C4-2B (cell line): ENCODE results near the gene TOM1L2.
A peak's percentile ranks its signal among the peaks of the same experiment; 100 is the strongest.

ENCODE experiments used
- H3K27ac ChIP-seq: fragments of 450-650 bp; 2 replicates; pipeline ENCODE4 v1.5.1; 2017
- CTCF ChIP-seq: fragments of 450-650 bp; conservative IDR thresholded peaks from 2 replicates; pipeline ENCODE4 v1.5.1; 2017; ENCODE audit warnings: mild to moderate bottlenecking
- ZFX ChIP-seq: fragments of 450-650 bp; IDR thresholded peaks from 2 replicates; pipeline ENCODE4 v1.6.1; 2017

TOM1L2 gene

GRCh38 chr17:17820046-17820445, 152.2 kb downstream of the TOM1L2 start:
- peak overlapping the region; percentile 96 for H3K27ac ChIP-seq
- no peak for TF ChIP-seq ZFX
- no peak for TF ChIP-seq CTCF

DNA sequence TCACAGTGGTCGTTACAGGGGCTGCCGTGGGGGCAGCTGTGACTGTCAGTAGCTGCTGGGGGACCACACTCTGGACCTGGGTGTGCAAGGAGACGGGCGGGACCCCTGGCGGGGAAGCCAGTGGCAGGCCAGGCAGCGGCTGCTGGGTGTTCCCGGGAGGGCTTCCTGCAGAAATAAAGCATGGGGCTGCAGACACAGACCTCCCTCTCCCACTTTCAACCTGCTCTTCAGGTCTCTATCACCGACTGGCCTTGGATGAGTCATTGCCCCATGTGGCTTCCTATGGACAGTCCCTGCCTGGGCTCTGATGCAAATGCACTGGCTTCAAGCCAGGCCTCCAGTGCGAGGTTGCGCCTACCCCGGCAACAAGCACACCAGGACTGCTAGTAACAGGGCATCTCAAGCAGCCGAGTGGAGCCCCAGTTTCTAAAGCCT, 152.6 kb downstream of the TOM1L2 start:
- H3K27ac ChIP-seq: peak overlapping the region; percentile 96
- TF ChIP-seq ZFX: no peak
- no peak for TF ChIP-seq CTCF

DNA sequence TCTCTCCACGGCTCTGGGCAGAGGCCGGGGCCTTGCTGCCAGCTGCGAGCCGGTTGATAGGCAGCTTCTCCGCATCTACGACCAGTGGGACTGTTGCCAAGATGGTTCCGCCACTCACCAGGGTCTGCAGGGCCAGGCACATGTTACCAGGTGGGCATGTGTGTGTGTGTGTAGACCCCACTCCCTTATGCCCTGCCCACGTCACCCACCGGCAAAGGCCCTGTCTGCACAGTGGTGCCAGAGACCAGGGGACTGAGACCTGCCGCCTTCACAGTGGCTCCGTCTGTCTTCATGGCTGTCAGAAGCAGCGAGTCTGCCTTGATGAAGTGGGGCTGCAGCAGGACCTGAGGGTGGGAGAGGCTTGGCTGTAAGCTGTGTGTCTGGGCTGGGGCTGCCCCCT, 153.1 kb downstream of the TOM1L2 start:
- TF ChIP-seq ZFX (no peak), CTCF (no peak)
- H3K27ac ChIP-seq: peak overlapping the region; percentile 96

DNA sequence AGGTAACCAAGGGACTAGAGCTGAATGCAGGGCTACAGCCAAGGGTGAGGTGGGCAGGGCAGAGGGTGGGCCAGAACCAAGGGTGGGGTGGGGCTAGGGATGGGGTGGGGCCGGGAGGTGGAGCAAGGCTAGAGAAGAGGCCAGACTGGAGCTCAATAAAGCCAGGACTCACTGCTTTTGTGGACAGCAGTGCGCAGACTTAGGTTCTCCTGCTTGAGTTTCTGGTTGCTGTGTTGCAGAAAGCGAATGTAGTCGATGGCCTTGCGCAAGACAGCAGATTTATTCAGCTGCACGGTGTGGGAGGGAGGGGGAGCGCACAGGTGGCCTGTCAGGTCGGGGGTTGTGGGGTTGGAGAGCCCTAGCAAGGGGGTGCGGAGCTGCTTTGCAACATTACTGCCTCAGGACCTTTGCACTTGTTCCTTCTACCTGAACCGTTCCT, 154.1 kb downstream of the TOM1L2 start:
- H3K27ac ChIP-seq: peak overlapping the region; percentile 96
- TF ChIP-seq ZFX: no peak
- TF ChIP-seq CTCF: no peak

DNA sequence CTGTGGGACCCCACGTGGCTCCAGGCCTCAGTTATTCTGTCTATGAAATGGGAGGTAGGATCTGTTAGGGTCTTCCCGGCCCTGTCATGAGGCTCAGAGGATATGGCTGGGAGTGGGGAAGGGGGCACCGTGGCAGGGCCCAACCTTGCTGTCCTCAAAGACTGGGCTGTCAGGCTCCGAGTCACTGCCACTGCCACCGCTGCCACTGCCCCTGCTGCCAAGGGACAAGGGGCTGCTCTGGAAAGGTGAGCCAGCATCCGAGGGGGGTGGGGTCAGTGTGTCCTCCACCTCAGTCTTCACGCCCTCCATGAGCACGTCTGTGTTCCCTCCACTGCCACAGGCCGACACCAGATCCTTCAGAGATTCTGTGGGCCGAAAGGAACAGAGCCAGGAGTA, 154.7 kb downstream of the TOM1L2 start:
- peak overlapping the region; percentile 96 for H3K27ac ChIP-seq
- TF ChIP-seq CTCF (no peak), ZFX (no peak)

DNA sequence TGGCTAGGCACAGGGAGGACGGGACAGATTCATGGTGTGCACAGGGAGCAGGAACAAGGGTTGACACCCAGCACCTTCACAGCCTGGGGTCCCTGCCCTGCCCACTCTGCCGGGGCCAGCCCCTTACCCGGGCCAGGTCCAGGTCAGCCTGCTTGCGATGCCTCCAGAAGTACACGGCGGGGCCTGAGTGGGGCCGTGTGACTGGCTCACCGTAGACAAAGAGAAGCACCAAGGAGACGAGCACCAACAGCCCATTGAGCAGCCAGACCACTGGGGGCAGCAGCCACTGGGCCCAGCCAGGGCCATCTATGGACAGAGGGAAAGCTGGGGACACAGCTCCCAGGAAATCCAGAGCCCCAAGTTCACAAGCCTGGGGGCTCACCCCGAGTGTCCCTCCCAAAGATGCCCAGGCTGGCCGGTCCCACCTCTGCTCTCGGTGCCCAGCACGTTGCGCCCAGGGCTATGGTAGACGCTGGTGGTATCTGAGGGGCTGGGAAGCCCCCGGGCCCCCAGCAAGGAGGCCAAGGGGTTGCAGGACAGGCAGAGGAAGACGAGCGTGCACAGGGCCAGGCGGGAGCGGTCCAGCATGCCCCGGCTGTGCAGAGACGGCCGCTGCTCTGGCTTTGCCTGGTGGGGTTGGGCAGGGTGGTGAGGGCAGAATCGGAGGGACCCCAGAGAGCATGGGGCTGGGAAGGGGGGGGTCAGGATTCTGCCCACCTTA, 155.2 kb downstream of the TOM1L2 start:
- H3K27ac ChIP-seq: peak overlapping the region; percentile 96
- TF ChIP-seq ZFX: no peak
- no peak for TF ChIP-seq CTCF

GRCh38 chr17:17816240-17816814, 155.9 kb downstream of the TOM1L2 start:
- TF ChIP-seq CTCF (no peak), ZFX (no peak)
- H3K27ac ChIP-seq: peak overlapping the region; percentile 96
